GM18951 (cell line): ENCODE measurements around the gene B4GALNT2.

Source experiments
- POLR2A ChIP-seq: IDR thresholded peaks from 4 replicates; pipeline ENCODE4 v1.6.1; 2011; ENCODE audit warnings: mild to moderate bottlenecking; ENCODE audit not compliant: insufficient read length, insufficient read depth; ENCODE audit errors: extremely low read depth
- in situ Hi-C: fragments of 300-500 bp; cut with MboI; formaldehyde crosslinking; loops from one replicate; pipeline ENCODE4 v1.12.0; 2022; ENCODE audit warnings: low sequenced_read_pairs, mixed read lengths, inconsistent platforms; ENCODE audit not compliant: unreplicated experiment

The B4GALNT2 gene

GRCh38 chr17:49196520-49196919 is 64.0 kb downstream of the B4GALNT2 start:
- in situ Hi-C loops: no loop called here
- no peak for TF ChIP-seq POLR2A

- in situ Hi-C loops: no loop called here
Measured at GRCh38 chr17:49197346-49197998, 64.9 kb downstream of the B4GALNT2 start.

GRCh38 chr17:49198211-49198610 is 65.6 kb downstream of the B4GALNT2 start:
- TF ChIP-seq POLR2A: no peak
- in situ Hi-C loops: no loop called here

More at GRCh38 chr17:49197346-49197998, 64.9 kb downstream of the B4GALNT2 start:
- TF ChIP-seq POLR2A: no peak

GRCh38 chr17:49200423-49201083 is 68.0 kb downstream of the B4GALNT2 start:
- TF ChIP-seq POLR2A: no peak
- in situ Hi-C loops: no loop called here

- no peak for TF ChIP-seq POLR2A
- in situ Hi-C loops: no loop called here
Measured at GRCh38 chr17:49201481-49201927, 68.9 kb downstream of the B4GALNT2 start.

- TF ChIP-seq POLR2A: no peak
- in situ Hi-C loops: no loop called here
Measured at GRCh38 chr17:49203796-49204195, 71.2 kb downstream of the B4GALNT2 start.

GRCh38 chr17:49204516-49204915 is 71.9 kb downstream of the B4GALNT2 start:
- TF ChIP-seq POLR2A: no peak

GRCh38 chr17:49209061-49209571 is 76.5 kb downstream of the B4GALNT2 start:
- in situ Hi-C loops: no loop called here
- TF ChIP-seq POLR2A: no peak

More at GRCh38 chr17:49204516-49204915, 71.9 kb downstream of the B4GALNT2 start:
- in situ Hi-C loops: no loop called here

GRCh38 chr17:49210158-49211029 is 77.8 kb downstream of the B4GALNT2 start, which contains the start of the genes ABI3 and GNGT2:
Gene ABI3 (plus strand): TSS chr17:49210707. CDS start chr17:49210725, 18 bp downstream.
Gene GNGT2 (minus strand): TSS chr17:49210574. CDS start chr17:49207422, 3,152 bp downstream.
- in situ Hi-C loops: no loop called here

GRCh38 chr17:49213399-49213798 is 80.8 kb downstream of the B4GALNT2 start:
- TF ChIP-seq POLR2A: peak; percentile 37
- in situ Hi-C loops: no loop called here

More at GRCh38 chr17:49210158-49211029, 77.8 kb downstream of the B4GALNT2 start, which contains the start of the genes ABI3 and GNGT2:
- peak; percentile 96 for TF ChIP-seq POLR2A

- TF ChIP-seq POLR2A: no peak
- in situ Hi-C loops: no loop called here
Measured at GRCh38 chr17:49213847-49214246, 81.3 kb downstream of the B4GALNT2 start.

- in situ Hi-C loops: no loop called here
- TF ChIP-seq POLR2A: no peak
Measured at GRCh38 chr17:49214676-49215360, 82.2 kb downstream of the B4GALNT2 start.
